Erythroblast (primary cell): ENCODE results near the gene OPRPN.

Source experiments
- DNase-seq, 2 experiments: peaks; one replicate each; lab custom pipeline; 2025; lab: John Stamatoyannopoulos, UW
- GATA1 ChIP-seq: IDR thresholded peaks from 2 replicates; pipeline ENCODE4 v1.6.1; 2011; ENCODE audit warnings: low read depth, mild to moderate bottlenecking, control low read depth, low read length, moderate library complexity
- POLR2A ChIP-seq: IDR thresholded peaks from 2 replicates; pipeline ENCODE4 v1.6.1; 2011; ENCODE audit warnings: mild to moderate bottlenecking, low read length

The OPRPN gene

DNA sequence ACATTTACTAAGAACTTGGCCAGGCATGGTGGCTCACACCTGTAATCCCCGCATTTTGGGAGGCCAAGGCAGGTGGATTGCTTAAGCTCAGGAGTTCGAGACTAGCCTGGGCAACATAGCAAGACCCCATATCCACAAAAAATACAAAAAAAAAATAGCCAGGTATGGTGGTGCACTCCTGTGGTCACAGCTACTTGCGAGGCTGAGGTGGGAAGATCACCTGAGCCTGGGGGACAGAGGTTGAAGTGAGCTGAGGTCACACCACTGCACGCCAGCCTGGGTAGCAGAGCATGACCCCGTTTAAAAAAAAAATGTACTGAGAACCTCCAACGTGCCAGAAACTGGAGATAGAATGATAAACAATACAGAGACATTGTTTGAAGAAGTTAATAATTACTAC, 8.0 kb downstream of the OPRPN start:
- TF ChIP-seq GATA1 (no peak), POLR2A (no peak)
- DNase-seq: no peak

- no peak for TF ChIP-seq GATA1
- TF ChIP-seq POLR2A: no peak
- DNase-seq: peak in 1 of 2 experiments; percentile 1
Observed at GRCh38 chr4:70425306-70425705, 27.6 kb downstream of the OPRPN start.

DNA sequence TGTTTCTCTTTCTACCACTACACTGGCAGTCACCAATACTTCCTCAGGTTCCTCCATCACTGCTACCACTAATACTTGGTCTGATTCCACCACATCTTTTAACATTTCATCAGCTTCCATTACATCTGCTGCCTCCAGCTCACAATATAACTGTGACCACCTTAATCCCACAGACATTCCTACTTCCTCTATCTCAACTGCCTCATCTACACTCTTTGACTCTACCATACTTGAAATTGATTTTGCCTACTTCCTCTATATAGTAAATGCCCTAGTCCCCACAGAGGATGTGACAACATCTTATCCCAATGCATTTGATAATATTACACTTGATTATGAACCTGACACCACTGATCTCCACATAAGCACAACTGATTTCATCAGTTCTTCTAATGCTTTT, 29.0 kb downstream of the OPRPN start:
- TF ChIP-seq POLR2A (no peak), GATA1 (no peak)
- DNase-seq: no peak

DNA sequence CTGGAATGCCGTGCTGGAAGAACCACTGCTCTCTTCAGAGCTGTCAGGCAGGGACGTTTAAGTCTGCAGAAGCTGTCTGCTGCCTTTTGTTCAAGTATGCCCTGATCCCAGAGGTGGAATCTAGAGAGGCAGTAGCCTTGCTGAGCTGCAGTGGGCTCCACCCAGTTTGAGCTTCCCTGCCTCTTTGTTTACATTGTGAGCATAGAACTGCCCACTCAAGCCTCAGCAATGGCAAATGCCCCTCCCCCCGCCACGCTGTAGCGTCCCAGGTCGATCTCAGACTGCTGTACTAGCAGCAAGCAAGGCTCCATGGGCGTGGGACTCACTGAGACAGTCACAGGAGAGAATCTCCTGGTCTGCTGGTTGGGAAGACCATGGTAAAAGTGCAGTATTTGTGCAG, 39.5 kb downstream of the OPRPN start:
- DNase-seq: no peak
- TF ChIP-seq POLR2A: no peak

- TF ChIP-seq GATA1 (no peak), POLR2A (no peak)
- no peak for DNase-seq
Observed at GRCh38 chr4:70442474-70442873, 44.7 kb downstream of the OPRPN start.

GRCh38 chr4:70443329-70443728, 45.6 kb downstream of the OPRPN start:
- DNase-seq: no peak
- TF ChIP-seq POLR2A (no peak), GATA1 (no peak)

DNA sequence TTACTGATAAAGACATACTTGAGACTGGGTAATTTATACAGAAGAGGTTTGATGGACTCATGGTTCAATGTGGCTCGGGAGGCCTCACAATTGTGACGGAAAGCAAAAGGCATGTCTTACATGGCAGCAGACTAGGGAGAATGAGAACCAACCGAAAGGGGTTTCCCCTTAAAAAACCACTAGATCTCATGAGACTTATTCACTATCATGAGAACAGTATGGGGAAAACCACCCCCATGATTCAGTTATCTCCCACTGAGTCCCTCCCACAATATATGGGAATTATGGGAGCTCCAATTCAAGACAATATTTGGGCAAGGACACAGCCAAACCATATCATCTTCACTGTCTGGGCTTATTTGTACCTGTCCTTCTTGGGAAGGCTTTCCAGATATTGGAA, 51.5 kb downstream of the OPRPN start:
- TF ChIP-seq POLR2A: no peak
- TF ChIP-seq GATA1: no peak
- DNase-seq: no peak

DNA sequence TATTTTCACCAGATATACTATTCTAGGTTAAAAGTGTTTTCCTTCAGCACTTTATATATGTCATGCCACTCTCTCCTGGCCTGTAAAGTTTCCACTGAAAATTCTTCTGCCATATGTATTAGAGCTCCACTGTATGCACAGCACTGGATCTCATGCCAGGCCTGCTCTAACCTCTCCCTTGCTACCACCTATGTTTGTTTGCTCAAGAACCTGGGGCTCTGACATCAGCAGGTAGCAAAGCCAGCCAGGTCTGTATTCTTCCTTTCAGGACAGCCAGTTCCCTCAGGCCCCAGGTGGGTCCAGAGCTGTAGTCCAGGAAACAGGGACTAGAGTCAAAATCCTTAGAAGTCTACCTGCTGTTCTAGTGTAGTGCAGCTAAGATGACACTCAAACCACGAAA, 55.2 kb downstream of the OPRPN start:
- no peak for TF ChIP-seq GATA1
- no peak for TF ChIP-seq POLR2A
- DNase-seq: no peak
